GM12891 (cell line): Measurements from ENCODE around the gene PRPF31.

Experiments used
- DNase-seq: peaks from one replicate; pipeline ENCODE4 v3.0.0; 2011; ENCODE audit warnings: low spot score; ENCODE audit not compliant: insufficient read length
- FAIRE-seq: peaks from 2 replicates; lab custom pipeline; 2011; peaks lifted over from hg19 to GRCh38; lab: Jason Lieb, UNC
- PAX5 ChIP-seq: IDR thresholded peaks from 2 replicates; pipeline ENCODE4 v1.6.1; 2011; ENCODE audit warnings: low read length, moderate library complexity, mild to moderate bottlenecking; ENCODE audit not compliant: insufficient read depth, severe bottlenecking
- POLR2A ChIP-seq: IDR thresholded peaks from 2 replicates; pipeline ENCODE4 v1.6.1; 2011; ENCODE audit warnings: low read depth, low read length, control low read depth
- POLR2AphosphoS5 ChIP-seq: IDR thresholded peaks from 2 replicates; pipeline ENCODE4 v1.6.1; 2011; ENCODE audit warnings: low read depth, low read length, control low read depth
- POU2F2 ChIP-seq: IDR thresholded peaks from 2 replicates; pipeline ENCODE4 v1.6.1; 2011; ENCODE audit warnings: low read depth, mild to moderate bottlenecking, control low read depth, low read length, moderate library complexity
- SPI1 ChIP-seq: IDR thresholded peaks from 2 replicates; pipeline ENCODE4 v1.6.1; 2011; ENCODE audit warnings: low read depth, low read length, control low read depth
- TAF1 ChIP-seq: IDR thresholded peaks from 2 replicates; pipeline ENCODE4 v1.6.1; 2011; ENCODE audit warnings: low read depth, low read length, control low read depth

PRPF31 gene

DNA sequence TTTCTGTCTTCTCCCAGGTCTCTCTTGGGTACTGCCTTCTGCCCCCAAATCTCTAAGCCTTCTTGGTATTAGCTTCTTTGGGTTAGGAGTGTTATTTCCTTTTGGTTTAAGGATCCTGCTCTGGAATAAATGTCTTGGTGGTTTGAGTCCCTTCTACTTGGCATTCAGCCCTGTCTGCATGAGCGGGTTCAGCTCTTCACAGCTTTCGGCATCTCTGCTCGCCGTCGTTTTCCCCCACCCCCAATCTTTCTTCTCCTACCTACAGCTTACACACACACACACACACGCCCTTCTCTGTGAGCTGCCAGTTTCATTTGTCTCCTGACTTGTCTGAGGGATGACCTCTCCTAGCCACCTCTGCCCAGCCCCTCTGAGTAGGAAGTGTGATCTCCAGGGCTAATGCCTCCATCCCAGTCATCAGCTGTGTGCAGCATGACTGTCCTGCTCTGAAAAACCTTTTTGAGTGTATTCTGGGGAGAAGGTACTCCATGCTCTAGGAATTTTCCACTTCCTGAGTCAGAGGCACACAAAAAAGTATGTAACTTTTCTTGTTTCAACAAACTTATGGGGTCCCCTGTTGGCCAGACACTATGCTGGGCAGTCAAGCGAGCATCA, 26.7 kb downstream of the PRPF31 start:
- no peak for TF ChIP-seq POU2F2
- TF ChIP-seq POLR2A, result no peak
- TF ChIP-seq SPI1, result no peak
- no peak for TF ChIP-seq PAX5
- no peak for TF ChIP-seq POLR2AphosphoS5
- TF ChIP-seq TAF1, result no peak
- DNase-seq, result no peak
- no peak for FAIRE-seq

DNA sequence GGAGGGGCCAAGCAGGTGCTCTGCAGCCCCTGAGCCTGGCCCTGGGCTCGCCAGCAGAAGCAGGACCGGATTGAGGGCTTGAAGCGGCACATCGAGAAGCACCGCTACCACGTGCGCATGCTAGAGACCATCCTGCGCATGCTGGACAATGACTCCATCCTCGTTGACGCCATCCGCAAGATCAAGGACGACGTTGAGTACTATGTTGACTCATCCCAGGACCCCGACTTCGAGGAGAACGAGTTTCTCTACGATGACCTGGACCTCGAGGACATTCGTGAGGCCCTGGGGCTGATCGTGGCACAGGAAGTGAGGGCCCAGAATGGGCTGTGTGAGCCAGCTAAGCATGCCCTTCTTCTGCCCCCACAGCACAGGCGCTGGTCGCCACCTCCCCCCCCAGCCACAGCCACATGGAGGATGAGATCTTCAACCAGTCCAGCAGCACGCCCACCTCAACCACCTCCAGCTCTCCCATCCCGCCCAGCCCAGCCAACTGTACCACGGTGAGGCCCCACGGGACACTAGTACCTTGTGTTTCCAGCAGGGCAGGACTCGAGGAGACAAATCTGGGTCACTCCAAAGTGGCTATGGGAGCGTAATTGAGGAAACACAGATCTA, 30.1 kb downstream of the PRPF31 start:
- FAIRE-seq, result no peak
- no peak for DNase-seq
- TF ChIP-seq POLR2A (no peak), PAX5 (no peak), TAF1 (no peak), POLR2AphosphoS5 (no peak), SPI1 (no peak), POU2F2 (no peak)

DNA sequence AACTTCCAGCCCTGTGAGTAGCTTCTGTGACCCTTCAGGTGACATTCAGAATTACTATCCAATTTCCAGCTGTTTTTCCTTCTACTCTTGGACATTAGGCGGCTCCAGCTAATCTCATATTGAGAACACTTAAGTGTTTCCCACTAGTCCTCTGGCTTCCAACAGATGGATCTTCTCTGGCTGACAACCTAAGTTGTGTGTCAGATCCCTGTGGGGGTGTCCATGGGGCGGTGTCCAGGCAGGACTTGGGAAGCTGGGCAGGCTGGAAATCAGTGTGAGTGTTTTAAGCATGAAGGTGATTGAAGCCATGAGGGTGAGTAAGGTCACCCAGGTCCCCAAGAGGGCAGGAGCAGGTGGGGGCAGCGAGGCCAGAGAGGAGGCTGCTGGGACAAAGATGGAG, 32.1 kb downstream of the PRPF31 start:
- FAIRE-seq (no peak), DNase-seq (no peak)
- TF ChIP-seq POLR2A (no peak), TAF1 (no peak), SPI1 (no peak), POLR2AphosphoS5 (no peak), PAX5 (no peak), POU2F2 (no peak)

DNA sequence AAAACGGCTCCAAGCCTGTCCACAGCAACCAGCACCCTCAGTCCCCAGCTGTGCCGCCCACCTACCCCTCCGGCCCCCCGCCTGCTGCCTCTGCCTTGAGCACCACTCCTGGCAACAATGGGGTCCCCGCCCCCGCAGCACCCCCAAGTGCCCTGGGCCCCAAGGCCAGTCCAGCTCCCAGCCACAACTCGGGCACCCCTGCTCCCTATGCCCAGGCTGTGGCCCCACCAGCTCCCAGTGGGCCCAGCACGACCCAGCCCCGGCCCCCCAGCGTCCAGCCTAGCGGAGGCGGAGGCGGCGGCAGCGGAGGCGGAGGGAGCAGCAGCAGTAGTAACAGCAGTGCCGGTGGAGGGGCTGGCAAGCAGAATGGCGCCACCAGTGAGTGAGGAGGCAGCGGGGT, 32.6 kb downstream of the PRPF31 start:
- FAIRE-seq (no peak), DNase-seq (no peak)

DNA sequence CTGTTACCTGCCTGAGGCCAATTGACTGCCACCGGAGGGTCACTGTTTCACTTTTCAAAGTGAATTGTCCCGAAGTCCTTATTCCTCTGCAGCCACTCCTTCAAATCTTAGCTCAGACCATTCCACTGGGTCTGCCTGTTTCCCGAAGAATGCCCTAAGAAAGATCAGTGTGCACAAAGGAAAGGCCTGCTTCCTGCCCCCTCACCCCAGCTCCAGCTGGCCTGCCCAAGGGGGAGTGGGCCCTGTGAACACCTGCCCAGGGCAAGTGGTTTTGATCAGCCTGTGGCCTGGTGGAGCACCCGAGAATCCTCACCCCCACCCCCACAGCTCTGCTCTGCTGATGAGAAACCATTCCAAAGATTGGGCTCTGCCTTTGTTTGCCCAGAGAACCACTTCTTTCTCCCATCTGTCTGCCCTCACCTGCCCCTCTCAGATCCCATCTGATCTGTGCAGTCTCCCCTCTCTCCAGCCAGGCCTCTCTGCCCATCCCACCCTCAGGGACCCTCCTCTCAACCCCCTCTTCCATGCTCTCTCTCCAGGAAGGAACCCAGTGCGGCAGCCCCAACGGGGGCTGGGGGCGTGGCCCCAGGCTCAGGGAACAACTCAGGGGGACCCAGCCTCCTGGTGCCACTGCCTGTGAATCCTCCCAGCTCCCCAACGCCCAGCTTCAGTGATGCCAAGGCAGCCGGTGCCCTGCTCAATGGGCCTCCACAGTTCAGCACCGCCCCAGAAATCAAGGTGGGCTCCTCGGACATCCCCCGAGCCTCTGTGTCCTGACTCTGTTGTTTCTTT, 33.7 kb downstream of the PRPF31 start:
- DNase-seq, result no peak

More for the DNA sequence above, 32.6 kb downstream of the PRPF31 start:
- TF ChIP-seq TAF1 (no peak), PAX5 (no peak), SPI1 (no peak), POLR2A (no peak), POU2F2 (no peak), POLR2AphosphoS5 (no peak)

DNA sequence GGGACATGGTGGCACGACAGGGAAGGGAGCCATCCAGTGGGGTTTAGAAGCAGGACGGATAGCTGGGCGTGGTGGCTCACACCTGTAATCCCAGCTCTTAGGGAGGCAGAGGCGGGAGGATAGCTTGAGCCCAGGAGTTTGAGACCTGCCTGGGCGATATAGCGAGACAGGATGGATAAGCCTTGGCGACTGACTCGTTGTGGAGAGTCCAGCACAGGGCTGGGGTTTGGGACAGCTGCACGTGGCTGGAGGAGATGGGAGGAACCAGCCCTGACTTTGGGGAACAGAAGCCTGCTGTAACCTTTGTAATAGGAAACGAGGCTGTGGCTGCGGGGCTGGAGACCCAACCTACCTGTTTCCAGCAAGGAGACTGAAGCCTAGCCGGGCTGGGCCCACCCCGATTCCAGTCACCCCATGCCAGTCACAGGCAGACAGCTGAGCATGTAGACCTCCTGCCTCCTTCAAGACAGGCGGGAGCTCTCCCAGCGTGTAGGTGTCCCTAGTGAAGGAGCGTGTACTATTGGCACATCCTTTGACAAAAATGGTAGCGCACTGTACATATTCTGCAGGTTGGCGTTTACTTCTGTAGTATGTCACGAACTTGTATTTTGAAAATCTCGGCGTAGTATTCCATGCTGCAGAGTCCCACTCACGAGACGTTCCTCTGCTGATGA, 35.9 kb downstream of the PRPF31 start:
- DNase-seq, result no peak
- FAIRE-seq, result no peak
- TF ChIP-seq PAX5, result no peak
- TF ChIP-seq POLR2A, result 0 out of 2 replicates have a peak, but pooled peaks have one; percentile 30

More for the DNA sequence above, 33.7 kb downstream of the PRPF31 start:
- no peak for FAIRE-seq
- TF ChIP-seq POU2F2 (no peak), SPI1 (no peak), TAF1 (no peak), PAX5 (no peak), POLR2A (no peak), POLR2AphosphoS5 (no peak)

DNA sequence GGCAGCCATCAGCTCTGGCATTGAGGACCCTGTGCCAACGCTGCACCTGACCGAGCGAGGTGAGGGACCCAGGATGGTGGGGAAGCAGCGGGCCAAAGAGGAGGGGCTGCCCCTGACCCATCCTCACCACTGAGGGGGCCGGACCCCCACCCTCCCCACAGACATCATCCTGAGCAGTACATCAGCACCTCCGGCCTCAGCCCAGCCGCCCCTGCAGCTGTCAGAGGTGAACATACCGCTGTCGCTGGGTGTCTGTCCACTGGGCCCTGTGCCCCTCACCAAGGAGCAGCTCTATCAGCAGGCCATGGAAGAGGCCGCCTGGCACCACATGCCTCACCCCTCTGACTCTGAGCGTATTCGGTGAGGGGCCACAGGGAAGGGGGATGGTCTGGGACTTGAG, 36.7 kb downstream of the PRPF31 start:
- DNase-seq (no peak), FAIRE-seq (no peak)
- no peak for TF ChIP-seq PAX5
- TF ChIP-seq SPI1, result no peak
- no peak for TF ChIP-seq POLR2AphosphoS5
- no peak for TF ChIP-seq TAF1
- TF ChIP-seq POU2F2, result no peak
- no peak; the same call in 1 of the 2 replicates for TF ChIP-seq POLR2A

DNA sequence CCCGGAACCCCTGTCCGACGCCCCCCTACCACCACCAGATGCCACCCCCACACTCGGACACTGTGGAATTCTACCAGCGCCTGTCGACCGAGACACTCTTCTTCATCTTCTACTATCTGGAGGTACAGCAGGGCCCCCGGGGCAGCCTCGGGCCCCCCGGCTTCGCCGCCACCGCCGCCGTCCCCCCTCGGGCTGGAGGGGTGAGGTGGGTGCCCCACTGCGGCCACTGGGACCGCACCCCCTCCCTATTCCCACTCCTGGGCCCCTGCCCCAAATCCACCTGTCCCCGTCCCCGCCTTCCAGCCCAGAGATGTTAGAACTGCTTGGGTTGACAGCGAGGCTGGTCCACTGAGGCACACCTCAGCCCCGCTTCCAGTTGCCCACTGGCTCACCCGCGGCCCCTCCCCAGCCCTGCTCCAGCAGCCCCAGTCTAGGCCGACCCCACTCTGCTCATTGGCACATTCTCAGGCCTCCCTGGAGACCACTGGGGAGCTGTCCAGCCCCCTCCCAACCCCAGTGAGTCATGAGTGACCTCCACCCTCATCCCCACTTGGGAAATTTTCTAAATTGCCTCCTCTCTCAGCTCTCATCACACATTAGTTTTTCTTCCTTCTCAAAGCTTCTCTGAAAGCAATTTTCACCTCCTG, 37.4 kb downstream of the PRPF31 start:
- FAIRE-seq, result no peak
- TF ChIP-seq PAX5 (no peak), SPI1 (no peak), POLR2A (no peak), TAF1 (no peak), POU2F2 (no peak), POLR2AphosphoS5 (no peak; the same call in 1 of the 2 replicates)
- DNase-seq, result no peak
